Subcutaneous abdominal adipose tissue (tissue), 5 donors: ENCODE data around the gene CUEDC2.

Experiments used
- H3K27ac ChIP-seq: one replicate; pipeline ENCODE4 v1.7.0; 2013; ENCODE audit warnings: low read depth, mild to moderate bottlenecking, inconsistent platforms, low read length, moderate library complexity
- H3K27me3 ChIP-seq, 5 donors: one replicate each; pipeline ENCODE4 v1.7.0; 2013; ENCODE audit warnings: low read length in 5 of 5, inconsistent platforms in 1 of 5; ENCODE audit not compliant: control insufficient read depth in 5 of 5, insufficient read depth in 4 of 5
- H3K36me3 ChIP-seq, 5 donors: one replicate each; pipeline ENCODE4 v1.7.0; 2013; ENCODE audit warnings: low read length in 5 of 5; ENCODE audit not compliant: control insufficient read depth in 5 of 5, insufficient read depth in 5 of 5
- H3K4me1 ChIP-seq, 5 donors: one replicate each; pipeline ENCODE4 v1.7.0; 2013; ENCODE audit warnings: low read length in 5 of 5, mild to moderate bottlenecking in 3 of 5, moderate library complexity in 1 of 5; ENCODE audit not compliant: control insufficient read depth in 5 of 5, insufficient read depth in 5 of 5
- H3K4me3 ChIP-seq, 5 donors: one replicate each; pipeline ENCODE4 v1.7.0; 2013; ENCODE audit warnings: low read length in 5 of 5, low read depth in 1 of 5
- H3K9ac ChIP-seq, 5 donors: one replicate each; pipeline ENCODE4 v1.7.0; 2013; ENCODE audit warnings: low read length in 5 of 5, mild to moderate bottlenecking in 4 of 5, moderate library complexity in 3 of 5
- H3K9me3 ChIP-seq, 5 donors: one replicate each; pipeline ENCODE4 v1.7.0; 2013; ENCODE audit warnings: low read length in 5 of 5; ENCODE audit not compliant: control insufficient read depth in 5 of 5
- donor health status: healthy.
- donor health status: healthy.
- donor health status: healthy.
- donor health status: healthy.
- donor health status: healthy.

The CUEDC2 gene

DNA sequence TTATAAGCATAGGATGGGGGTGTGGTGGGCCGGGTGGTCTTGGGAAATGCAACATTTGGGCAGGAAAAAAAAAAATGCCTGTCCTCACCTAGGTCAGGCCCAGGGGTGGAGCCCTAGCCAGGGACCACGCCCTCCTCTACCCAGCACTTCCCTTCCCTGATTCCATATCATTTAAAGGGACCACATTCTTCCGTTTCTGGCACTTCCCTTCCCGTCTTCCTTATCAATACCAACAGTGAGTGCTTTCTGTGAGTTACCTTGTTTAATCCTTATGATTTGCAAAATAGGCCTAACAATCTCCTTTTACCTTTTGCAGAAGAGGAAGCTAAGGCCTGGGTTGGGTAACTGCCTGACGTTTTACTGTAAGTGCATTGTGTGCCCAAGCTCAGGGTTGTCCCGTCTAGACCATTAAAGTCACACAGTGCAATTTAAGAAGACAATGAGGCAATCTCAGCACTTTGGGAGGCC is 35.6 kb upstream of the CUEDC2 start:
- H3K36me3 ChIP-seq: no peaks in the 10 kb centered on the region
- H3K9ac ChIP-seq: no peak overlapping the region
- H3K9me3 ChIP-seq: no peaks in the 10 kb centered on the region
- H3K27me3 ChIP-seq: no peaks in the 10 kb centered on the region
- peaks cover 0 to 16% (median 6%) of the 10 kb centered on the region in 5 donors for H3K4me1 ChIP-seq
- H3K27ac ChIP-seq: no peak overlapping the region
- H3K4me3 ChIP-seq: no peak overlapping the region

DNA sequence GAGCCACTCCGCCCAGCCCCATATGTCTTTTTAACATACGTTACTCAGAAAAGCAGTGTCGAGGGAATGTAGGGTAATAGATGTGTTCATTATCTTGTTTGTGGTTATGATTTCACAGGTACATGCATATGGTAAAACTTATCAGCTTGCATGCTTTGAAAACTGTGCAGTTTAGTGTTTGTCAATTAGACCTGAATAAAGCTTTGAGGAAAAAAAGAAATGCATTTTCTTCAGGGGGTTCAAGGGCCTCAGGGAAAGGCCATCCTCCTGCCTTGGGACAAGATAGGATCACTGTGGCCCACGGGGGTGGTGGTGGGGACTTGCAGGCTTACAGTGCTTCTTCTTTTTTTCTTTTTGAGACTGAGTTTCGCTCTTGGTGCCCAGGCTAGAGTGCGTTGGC is 34.9 kb upstream of the CUEDC2 start:
- Histone ChIP-seq H3K4me1 (peaks cover 0 to 23% (median 12%) of the 10 kb centered on the region in 5 donors), H3K36me3 (no peaks in the 10 kb centered on the region), H3K27ac (no peak overlapping the region), H3K4me3 (no peak overlapping the region), H3K9ac (no peak overlapping the region), H3K9me3 (no peaks in the 10 kb centered on the region), H3K27me3 (no peaks in the 10 kb centered on the region)

DNA sequence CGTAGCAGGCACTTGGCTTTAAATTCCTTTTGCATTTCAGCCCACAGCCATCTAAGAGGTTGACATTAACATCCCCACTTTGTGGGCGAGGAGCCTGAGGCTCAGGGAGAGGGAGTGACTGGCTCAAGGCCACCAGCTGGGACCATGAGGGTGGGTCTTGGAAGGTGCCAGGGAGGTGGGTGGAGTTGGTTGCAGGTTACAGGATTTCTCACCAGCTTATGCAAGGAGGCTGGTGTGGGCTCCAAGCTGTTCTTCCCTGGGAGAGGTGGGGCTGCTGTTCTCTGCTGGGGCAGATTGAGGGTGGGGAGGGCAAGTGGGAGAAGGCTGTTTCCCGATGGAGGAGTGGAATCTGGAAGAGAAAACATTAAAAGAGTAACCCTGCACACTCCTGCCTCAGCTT is 33.1 kb upstream of the CUEDC2 start:
- no peaks in the 10 kb centered on the region for H3K9me3 ChIP-seq
- H3K36me3 ChIP-seq: no peaks in the 10 kb centered on the region
- no peak overlapping the region for H3K4me3 ChIP-seq
- H3K27me3 ChIP-seq: no peaks in the 10 kb centered on the region
- H3K4me1 ChIP-seq: peaks cover 0 to 40% (median 27%) of the 10 kb centered on the region in 5 donors
- H3K9ac ChIP-seq: no peak overlapping the region
- no peak overlapping the region for H3K27ac ChIP-seq

DNA sequence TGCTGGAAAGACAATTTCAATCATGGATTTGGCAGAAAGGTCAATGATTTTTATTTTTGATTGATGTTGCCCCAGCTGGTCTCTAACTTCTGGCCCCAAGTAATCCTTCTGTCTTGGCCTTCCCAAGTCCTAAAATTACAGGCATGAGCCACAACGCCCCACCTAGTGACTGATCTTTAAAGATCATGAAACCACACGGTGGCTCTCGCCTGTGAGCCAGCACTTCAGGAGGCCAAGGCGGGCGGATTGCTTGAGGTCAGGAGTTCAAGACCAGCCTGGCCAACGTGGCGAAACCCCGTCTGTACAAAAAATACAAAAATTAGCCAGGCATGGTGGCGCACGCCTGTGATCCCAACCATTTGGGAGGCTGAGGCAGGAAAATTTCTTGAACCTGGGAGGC is 31.6 kb upstream of the CUEDC2 start:
- Histone ChIP-seq H3K36me3 (no peaks in the 10 kb centered on the region), H3K27me3 (no peaks in the 10 kb centered on the region), H3K4me3 (no peak overlapping the region), H3K9me3 (no peaks in the 10 kb centered on the region), H3K27ac (no peak overlapping the region), H3K9ac (no peak overlapping the region), H3K4me1 (peaks cover 0 to 40% (median 27%) of the 10 kb centered on the region in 5 donors)

DNA sequence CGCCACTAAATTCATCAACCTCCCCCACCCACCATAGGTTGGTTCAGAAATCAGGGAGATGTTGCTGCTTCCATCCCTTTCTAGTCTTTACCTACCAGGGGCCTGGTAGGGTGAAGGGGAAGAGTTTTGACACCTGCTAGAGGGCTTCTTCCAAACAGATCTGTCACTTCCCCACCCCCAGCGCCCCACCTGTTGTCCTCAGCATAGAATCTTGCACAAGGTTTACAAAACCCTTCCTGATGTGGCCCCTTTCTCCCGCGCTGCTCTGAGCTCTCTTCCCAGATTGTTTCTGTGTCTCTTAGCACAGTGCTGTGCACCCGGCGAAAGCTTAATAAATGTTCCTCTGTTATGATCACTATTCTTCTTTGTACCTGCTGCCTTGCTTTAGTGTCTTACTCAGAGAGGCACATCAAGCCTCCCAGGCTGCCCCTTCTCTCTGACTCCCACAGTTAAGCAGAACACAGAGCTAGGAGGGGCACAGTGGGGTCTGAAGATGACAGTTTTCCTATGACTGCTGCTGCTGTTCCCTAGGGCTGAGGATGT is 30.2 kb upstream of the CUEDC2 start:
- Histone ChIP-seq H3K9me3 (no peaks in the 10 kb centered on the region), H3K27ac (no peak overlapping the region), H3K4me3 (peak overlapping the region in 1 of 5 donors; percentile 35), H3K36me3 (no peaks in the 10 kb centered on the region), H3K4me1 (peaks cover 0 to 29% (median 23%) of the 10 kb centered on the region in 5 donors), H3K9ac (peak overlapping the region in 1 of 5 donors; percentile 68), H3K27me3 (no peaks in the 10 kb centered on the region)

DNA sequence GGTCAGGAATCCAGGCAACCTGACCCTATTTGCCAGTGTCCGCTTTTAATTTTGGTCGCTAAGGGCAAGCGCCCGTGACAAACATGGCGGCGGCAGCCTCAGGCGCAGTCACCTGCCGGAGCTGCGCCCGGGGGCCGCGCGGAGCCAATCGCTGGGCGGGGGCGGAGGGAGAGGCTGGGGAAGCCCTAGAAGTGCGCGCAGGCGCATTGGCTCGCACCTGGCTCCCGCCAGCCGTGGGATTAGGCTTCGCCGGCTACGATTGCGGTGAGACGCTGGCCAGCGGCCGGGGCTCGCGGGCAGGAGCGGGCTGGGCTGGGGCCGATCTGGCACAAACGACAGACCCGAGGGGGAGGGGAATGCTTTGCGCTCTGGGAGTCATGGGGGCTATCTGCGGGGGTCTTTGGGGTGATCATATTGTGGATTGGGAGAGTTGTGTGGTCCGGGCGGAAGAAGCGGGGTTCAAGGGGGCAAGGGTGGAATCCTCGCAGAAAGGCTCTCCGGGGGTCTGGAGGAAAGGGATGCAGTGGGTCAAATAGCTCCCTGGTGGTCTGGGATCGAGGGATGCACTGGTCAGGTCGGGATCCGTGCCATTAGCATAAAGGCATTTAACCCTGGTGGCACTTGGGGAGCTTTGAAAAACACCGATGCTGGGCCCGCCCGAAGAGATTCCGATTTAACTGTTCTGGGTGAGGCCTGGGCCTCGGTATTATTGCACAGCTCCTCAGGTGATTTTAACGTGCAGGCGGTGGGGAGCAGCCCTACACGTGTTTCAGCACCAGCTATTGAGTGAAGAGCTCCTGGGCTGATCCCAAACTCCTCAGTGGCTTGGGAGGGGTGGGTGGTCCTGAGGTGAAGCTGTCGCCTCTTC is 29.0 kb upstream of the CUEDC2 start:
- no peaks in the 10 kb centered on the region for H3K36me3 ChIP-seq
- peak overlapping the region in 4 of 5 donors; percentile 56 to 79 (median 62) for H3K9ac ChIP-seq
- no peaks in the 10 kb centered on the region for H3K9me3 ChIP-seq
- H3K27me3 ChIP-seq: no peaks in the 10 kb centered on the region
- peaks cover 0 to 29% (median 23%) of the 10 kb centered on the region in 5 donors for H3K4me1 ChIP-seq
- peak overlapping the region; percentile 63 to 80 (median 75) for H3K4me3 ChIP-seq
- H3K27ac ChIP-seq: no peak overlapping the region

DNA sequence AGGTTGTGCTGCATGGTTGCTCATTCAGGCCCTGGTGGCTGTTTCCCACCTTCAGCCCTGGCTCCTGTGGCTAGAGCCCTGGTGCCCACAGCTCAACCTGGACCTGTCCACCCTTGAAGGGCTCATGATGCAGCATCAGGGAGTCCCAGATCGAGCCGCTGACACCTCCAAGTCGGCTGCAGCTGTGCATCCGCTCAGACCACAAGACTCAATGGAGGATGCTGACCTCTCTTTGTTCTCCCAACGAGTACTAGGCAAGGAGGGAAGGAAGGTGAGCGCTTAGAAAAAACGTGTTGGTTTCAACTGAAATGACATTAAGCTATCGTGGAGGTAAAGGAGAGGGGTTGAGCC is 28.4 kb upstream of the CUEDC2 start:
- peaks cover 0 to 29% (median 23%) of the 10 kb centered on the region in 5 donors for H3K4me1 ChIP-seq
- H3K4me3 ChIP-seq: peak overlapping the region; percentile 63 to 80 (median 75)
- peak overlapping the region in 4 of 5 donors; percentile 56 to 79 (median 62) for H3K9ac ChIP-seq
- H3K27me3 ChIP-seq: no peaks in the 10 kb centered on the region
- no peak overlapping the region for H3K27ac ChIP-seq
- no peaks in the 10 kb centered on the region for H3K9me3 ChIP-seq
- no peaks in the 10 kb centered on the region for H3K36me3 ChIP-seq

DNA sequence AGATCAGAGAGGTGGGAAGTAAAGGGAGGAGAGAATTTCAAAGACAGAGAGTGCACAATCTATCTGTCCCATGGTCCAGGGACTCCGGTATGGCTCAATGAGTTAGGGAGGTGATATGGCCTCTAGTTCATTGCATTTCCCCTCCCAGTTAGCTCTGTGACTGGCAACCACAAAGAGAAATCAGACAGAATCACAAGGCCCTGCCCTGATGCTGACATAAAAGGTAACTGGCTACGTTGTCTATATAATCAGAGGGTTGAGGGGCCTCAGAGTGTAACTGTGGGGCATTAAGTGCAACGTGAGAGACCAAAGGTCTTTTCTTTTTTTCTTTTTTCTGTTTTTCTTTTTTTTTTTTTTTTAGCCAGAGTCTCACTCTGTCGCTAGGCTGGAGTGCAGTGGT is 26.3 kb upstream of the CUEDC2 start:
- peaks cover 0 to 30% (median 23%) of the 10 kb centered on the region in 5 donors for H3K4me1 ChIP-seq
- no peak overlapping the region for H3K9ac ChIP-seq
- no peak overlapping the region for H3K4me3 ChIP-seq
- no peaks in the 10 kb centered on the region for H3K27me3 ChIP-seq
- H3K27ac ChIP-seq: no peak overlapping the region
- no peaks in the 10 kb centered on the region for H3K9me3 ChIP-seq
- no peaks in the 10 kb centered on the region for H3K36me3 ChIP-seq

DNA sequence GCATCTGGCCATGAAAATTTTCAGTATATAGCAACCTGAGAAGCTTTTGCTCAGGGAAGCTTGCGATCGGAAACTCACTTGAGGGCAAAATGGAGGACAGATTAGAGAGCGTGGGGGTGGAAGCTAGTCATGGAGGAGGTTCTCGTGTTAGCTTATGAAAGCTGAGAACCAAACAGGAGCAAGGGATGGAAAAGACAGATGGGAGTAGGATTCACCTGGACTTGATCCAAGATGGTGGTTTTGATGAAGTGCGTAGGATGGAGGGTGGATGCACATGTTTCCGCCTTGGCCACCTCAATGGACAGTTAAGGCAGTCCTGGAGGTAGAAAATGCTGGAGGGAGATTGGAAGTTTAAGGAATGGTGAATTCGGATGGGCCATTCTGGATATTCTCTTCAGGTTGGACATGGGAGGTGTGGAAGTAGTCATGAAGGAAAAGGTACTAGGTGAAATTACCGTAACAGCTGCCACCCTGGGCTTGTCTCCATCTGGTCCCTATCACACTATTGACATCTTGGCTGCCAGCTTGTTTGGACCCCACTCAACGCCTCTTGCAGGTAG is 25.3 kb upstream of the CUEDC2 start:
- H3K27ac ChIP-seq: no peak overlapping the region
- H3K4me1 ChIP-seq: peaks cover under 1 to 32% (median 18%) of the 10 kb centered on the region in 5 donors

DNA sequence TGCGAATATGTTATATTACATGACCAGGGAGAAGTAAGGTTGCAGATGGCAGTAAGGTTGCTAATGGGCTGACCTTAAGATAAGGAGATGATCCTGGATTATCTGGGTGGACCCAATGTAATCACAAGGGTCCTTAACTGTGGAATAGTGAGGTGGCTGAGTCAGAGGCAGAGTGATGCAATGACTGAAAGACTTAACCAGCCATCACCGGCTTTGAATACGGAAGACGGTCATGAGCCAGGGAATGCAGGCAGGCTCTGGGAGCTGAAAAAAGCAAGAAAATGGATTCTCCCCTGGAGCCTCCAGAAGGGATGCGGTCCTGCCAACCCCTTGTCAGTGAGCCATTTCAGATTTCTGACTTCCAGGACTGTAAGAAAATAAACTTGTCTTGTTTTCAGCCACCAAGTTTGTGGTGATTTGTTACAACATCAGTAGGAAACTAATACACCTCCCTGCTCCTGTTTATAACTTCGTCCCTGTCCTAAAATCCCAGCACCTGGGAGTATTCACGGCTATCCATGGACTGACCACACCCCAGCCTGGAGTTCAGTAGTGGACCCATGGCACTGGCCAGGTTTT is 23.6 kb upstream of the CUEDC2 start:
- peaks cover 7 to 27% (median 15%) of the 10 kb centered on the region in 5 donors for H3K4me1 ChIP-seq
- no peaks in the 10 kb centered on the region for H3K9me3 ChIP-seq
- H3K9ac ChIP-seq: no peak overlapping the region
- H3K27me3 ChIP-seq: no peaks in the 10 kb centered on the region
- H3K4me3 ChIP-seq: no peak overlapping the region
- no peak overlapping the region for H3K27ac ChIP-seq
- no peaks in the 10 kb centered on the region for H3K36me3 ChIP-seq

More for the DNA sequence above, 25.3 kb upstream of the CUEDC2 start:
- no peaks in the 10 kb centered on the region for H3K27me3 ChIP-seq
- H3K9ac ChIP-seq: no peak overlapping the region
- no peaks in the 10 kb centered on the region for H3K9me3 ChIP-seq
- no peak overlapping the region for H3K4me3 ChIP-seq
- no peaks in the 10 kb centered on the region for H3K36me3 ChIP-seq
